DND-41 (cell line): ENCODE data around the gene IFITM10.

Experiments used
- CTCF ChIP-seq: IDR thresholded peaks from 2 replicates; pipeline ENCODE4 v1.5.1; 2012; ENCODE audit warnings: borderline replicate concordance, low read length, moderate library complexity, mild to moderate bottlenecking; ENCODE audit not compliant: poor library complexity, severe bottlenecking; ENCODE audit errors: extremely low read depth
- EZH2 ChIP-seq: IDR thresholded peaks from 3 replicates; pipeline ENCODE4 v1.6.1; 2012; ENCODE audit warnings: borderline replicate concordance, low read depth, mild to moderate bottlenecking, moderate library complexity, low read length, inconsistent platforms; ENCODE audit not compliant: severe bottlenecking

- TF ChIP-seq CTCF (no peak), EZH2 (no peak)
Observed at GRCh38 chr11:1739576-1739975, 10.8 kb downstream of the IFITM10 start.
